SU-DHL-6 (cell line): Measurements from ENCODE around the gene TMF1.

ENCODE experiments used
- H2AFZ ChIP-seq: fragments of 200-600 bp; sonication (generic); 2 replicates; pipeline ENCODE4 v1.6.1; 2014; ENCODE audit warnings: low read depth, mild to moderate bottlenecking, moderate library complexity, mixed read lengths, antibody characterized with exemption, low read length; ENCODE audit not compliant: severe bottlenecking
- H3F3A ChIP-seq: fragments of 200-600 bp; shearing (Covaris generic); 2 replicates; pipeline ENCODE4 v1.6.0; 2016; ENCODE audit warnings: antibody characterized with exemption, mild to moderate bottlenecking; ENCODE audit not compliant: insufficient read depth
- H3K27ac ChIP-seq: fragments of 200-600 bp; sonication (generic); 2 replicates; pipeline ENCODE4 v1.5.1; 2016; ENCODE audit warnings: low read depth, mild to moderate bottlenecking, low read length, moderate library complexity, mixed read lengths
- H3K27me3 ChIP-seq: fragments of 200-600 bp; sonication (generic), shearing (Covaris generic); 2 replicates; pipeline ENCODE4 v1.6.0; 2014; ENCODE audit warnings: mild to moderate bottlenecking, low read length
- H3K36me3 ChIP-seq: fragments of 200-600 bp; sonication (generic); 2 replicates; pipeline ENCODE4 v1.6.1; 2014; ENCODE audit warnings: mild to moderate bottlenecking, low read length, mixed read lengths
- H3K4me2 ChIP-seq: fragments of 300-600, 200-600 bp; shearing (Covaris generic), sonication (generic); 2 replicates; pipeline ENCODE4 v1.6.0; 2014; ENCODE audit warnings: low read length, low read depth, mild to moderate bottlenecking; ENCODE audit not compliant: poor library complexity, severe bottlenecking
- H3K4me3 ChIP-seq: fragments of 200-600 bp; sonication (generic); 2 replicates; pipeline ENCODE4 v1.5.1; 2014; ENCODE audit warnings: antibody characterized with exemption, low read length, mild to moderate bottlenecking, mixed read lengths; ENCODE audit not compliant: insufficient read depth, poor library complexity, severe bottlenecking
- H3K79me2 ChIP-seq: fragments of 200-600 bp; sonication (generic); 2 replicates; pipeline ENCODE4 v1.6.1; 2014; ENCODE audit warnings: mild to moderate bottlenecking, low read length, moderate library complexity; ENCODE audit not compliant: insufficient read depth
- H3K9ac ChIP-seq: fragments of 200-600 bp; sonication (generic); 2 replicates; pipeline ENCODE4 v1.7.0; 2014; ENCODE audit warnings: mild to moderate bottlenecking, low read length
- H3K9me2 ChIP-seq: fragments of 200-600 bp; sonication (generic); replicated peaks from 2 replicates; pipeline ENCODE4 v1.6.1; 2014; ENCODE audit warnings: low read length; ENCODE audit not compliant: insufficient read depth
- H3K9me3 ChIP-seq: fragments of 200-600 bp; sonication (generic); 2 replicates; pipeline ENCODE4 v1.6.1; 2014; ENCODE audit warnings: low read length, mixed read lengths; ENCODE audit not compliant: insufficient read depth
- H4K20me1 ChIP-seq: fragments of 200-600 bp; sonication (generic); 2 replicates; pipeline ENCODE4 v1.6.1; 2014; ENCODE audit warnings: low read depth, mild to moderate bottlenecking, antibody characterized with exemption, low read length, moderate library complexity, mixed read lengths
- CTCF ChIP-seq: fragments of 200-600 bp; sonication (generic); IDR thresholded peaks from one replicate; pipeline ENCODE4 v1.5.1; 2017; ENCODE audit warnings: antibody characterized with exemption, mild to moderate bottlenecking, low read length, moderate library complexity; ENCODE audit not compliant: insufficient read depth, poor library complexity, severe bottlenecking
- EZH2phosphoT487 ChIP-seq: fragments of 200-600 bp; sonication (generic), shearing (Covaris generic); conservative IDR thresholded peaks from 2 replicates; pipeline ENCODE4 v1.6.1; 2018; ENCODE audit warnings: mild to moderate bottlenecking, antibody characterized with exemption, low read length, moderate library complexity, mixed read lengths

TMF1 gene

DNA sequence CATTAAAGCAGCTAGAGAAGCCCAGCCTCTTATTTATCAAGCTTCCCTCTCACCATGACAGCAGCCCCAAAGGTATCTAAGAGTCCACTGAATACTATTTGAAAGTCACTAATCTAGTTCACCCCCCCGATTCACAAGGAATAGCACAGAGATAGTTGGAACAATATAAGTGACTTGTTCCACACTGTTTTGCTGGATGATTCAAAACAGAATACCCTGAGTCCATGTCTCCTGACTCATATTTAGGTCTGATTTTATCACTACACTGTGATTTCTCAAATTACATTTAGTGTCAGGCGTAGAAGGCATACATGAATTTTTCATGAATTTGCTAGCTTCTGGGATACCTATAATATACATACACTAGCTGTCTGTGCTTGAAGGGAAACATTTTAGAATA is 20.0 kb downstream of the TMF1 start:
- TF ChIP-seq EZH2phosphoT487 (no peak), CTCF (no peak)
- H3K79me2 ChIP-seq = no peaks in the 10 kb centered on the region
- no peak overlapping the region for H3K4me2 ChIP-seq
- H3K9me3 ChIP-seq = no peaks in the 10 kb centered on the region
- H3K27me3 ChIP-seq = no peaks in the 10 kb centered on the region
- H4K20me1 ChIP-seq = no peaks in the 10 kb centered on the region
- H3K9ac ChIP-seq = no peak overlapping the region
- peaks cover 46% of the 10 kb centered on the region; the same call in 1 of the 2 replicates for H3K36me3 ChIP-seq
- H2AFZ ChIP-seq = no peak overlapping the region
- H3K4me3 ChIP-seq = no peak overlapping the region
- no peak overlapping the region for H3K27ac ChIP-seq
- no peaks in the 10 kb centered on the region for H3F3A ChIP-seq
- no peaks in the 10 kb centered on the region for H3K9me2 ChIP-seq

DNA sequence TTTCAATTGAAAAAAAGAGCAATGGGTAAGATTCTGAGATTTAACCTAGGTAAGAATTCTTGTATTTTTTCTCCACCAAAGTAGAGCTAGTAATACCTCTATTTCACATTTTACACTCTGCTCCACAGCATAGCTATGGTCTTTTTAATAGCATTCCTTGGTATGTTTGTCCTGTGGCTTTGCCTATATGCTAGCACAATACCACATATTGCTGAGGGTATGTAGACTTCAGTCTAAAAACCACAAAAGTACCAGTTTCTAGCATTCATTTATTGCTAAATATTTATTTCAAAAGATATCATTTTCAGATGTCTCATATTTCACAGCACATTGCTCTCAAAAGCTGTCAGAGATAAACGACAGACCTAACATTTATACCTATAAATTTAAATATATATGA is 20.5 kb downstream of the TMF1 start:
- H3K79me2 ChIP-seq = no peaks in the 10 kb centered on the region

DNA sequence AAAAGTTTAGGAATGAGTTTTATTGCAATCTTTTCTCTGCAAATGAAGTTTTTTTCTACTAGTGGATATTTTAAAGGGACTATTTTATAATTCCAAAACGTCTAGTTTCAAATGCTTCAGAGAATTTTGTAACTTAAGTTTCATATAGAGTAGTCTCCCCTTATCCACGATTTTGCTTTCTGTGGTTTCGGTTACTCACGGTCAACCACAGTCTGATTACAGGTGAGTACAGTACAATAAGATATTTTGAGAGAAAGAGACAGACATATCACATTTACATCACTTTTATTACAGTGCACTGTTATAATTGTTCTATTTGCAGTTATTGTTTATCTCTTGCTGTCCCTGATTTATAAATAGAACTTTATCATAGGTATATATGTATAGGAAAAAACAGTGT is 31.3 kb downstream of the TMF1 start:
- Histone ChIP-seq H3K79me2 (no peaks in the 10 kb centered on the region), H2AFZ (no peak overlapping the region), H3K36me3 (peaks cover 49% of the 10 kb centered on the region), H3K9ac (no peak overlapping the region), H3K27me3 (no peaks in the 10 kb centered on the region), H4K20me1 (no peaks in the 10 kb centered on the region), H3F3A (peaks cover 22% of the 10 kb centered on the region; the same call in 1 of the 2 replicates), H3K27ac (no peak overlapping the region), H3K9me3 (no peaks in the 10 kb centered on the region), H3K4me2 (no peak overlapping the region), H3K4me3 (no peak overlapping the region), H3K9me2 (no peaks in the 10 kb centered on the region)
- no peak for TF ChIP-seq CTCF
- no peak for TF ChIP-seq EZH2phosphoT487

More for the DNA sequence above, 20.5 kb downstream of the TMF1 start:
- H3K36me3 ChIP-seq = peaks cover 46% of the 10 kb centered on the region; the same call in 1 of the 2 replicates
- no peak overlapping the region for H3K27ac ChIP-seq
- H2AFZ ChIP-seq = no peak overlapping the region
- no peaks in the 10 kb centered on the region for H4K20me1 ChIP-seq
- H3K27me3 ChIP-seq = no peaks in the 10 kb centered on the region
- H3F3A ChIP-seq = no peaks in the 10 kb centered on the region
- H3K9me3 ChIP-seq = no peaks in the 10 kb centered on the region
- H3K9me2 ChIP-seq = no peaks in the 10 kb centered on the region
- no peak for TF ChIP-seq EZH2phosphoT487
- no peak for TF ChIP-seq CTCF
- no peak overlapping the region for H3K4me2 ChIP-seq
- no peak overlapping the region for H3K9ac ChIP-seq
- H3K4me3 ChIP-seq = no peak overlapping the region

- Histone ChIP-seq H3K9me2 (no peaks in the 10 kb centered on the region), H3F3A (peaks cover 25% of the 10 kb centered on the region; the same call in 1 of the 2 replicates), H3K9ac (no peak overlapping the region), H3K27ac (no peak overlapping the region), H3K4me2 (no peak overlapping the region), H3K36me3 (peaks cover 44% of the 10 kb centered on the region), H3K4me3 (no peak overlapping the region), H3K9me3 (no peaks in the 10 kb centered on the region), H3K79me2 (no peaks in the 10 kb centered on the region), H2AFZ (no peak overlapping the region), H4K20me1 (no peaks in the 10 kb centered on the region), H3K27me3 (no peaks in the 10 kb centered on the region)
- TF ChIP-seq CTCF (peak; percentile 41), EZH2phosphoT487 (no peak)
Observed at GRCh38 chr3:69020424-69020823, 31.7 kb downstream of the TMF1 start.
